Right lobe of liver (tissue), 4 donors: Measurements from ENCODE around the gene XPR1.

Experiments used
- POLR2A ChIP-seq: fragments of 450-650 bp; IDR thresholded peaks from one replicate; pipeline ENCODE4 v1.6.1; 2017; ENCODE audit warnings: antibody characterized with exemption, mild to moderate bottlenecking
- TF ChIP-seq, protein P1 (sequence below), 4 donors: fragments of 200-600 bp in 3 of 4; fragments of 450-650 bp in 1 of 4; IDR thresholded peaks; one replicate each; pipeline versions ENCODE4 v1.5.1 to v1.8.0; 2016 to 2022; ENCODE audit warnings: antibody characterized with exemption in 4 of 4, mild to moderate bottlenecking in 2 of 4
- donor health status: DM: no; HTN: no; CAD: no.
- donor health status: DM: no; HTN: no; CAD: no.
- donor health status: DM: no; HTN: yes; CAD: no.

DNA sequence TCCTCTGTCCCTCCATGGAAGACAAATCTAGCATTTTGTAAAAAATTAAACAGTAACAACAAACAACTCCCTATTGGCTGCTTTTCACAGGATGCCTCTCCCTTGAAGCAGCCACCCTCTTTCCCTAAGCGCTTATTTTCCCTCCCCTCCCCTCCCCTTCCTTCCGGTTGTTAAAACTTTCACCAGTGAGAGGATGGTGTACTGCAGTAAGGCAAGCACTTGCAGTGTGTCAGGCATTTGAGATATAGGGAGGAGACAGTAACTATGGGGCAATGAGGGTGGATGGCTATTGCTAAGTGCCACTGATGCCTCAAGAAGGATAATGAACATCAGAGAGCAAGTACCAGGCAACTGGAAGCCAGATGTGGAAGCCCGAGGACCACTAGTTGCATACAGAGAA lies 261.8 kb downstream of the XPR1 start:
- TF ChIP-seq, protein P1, sequence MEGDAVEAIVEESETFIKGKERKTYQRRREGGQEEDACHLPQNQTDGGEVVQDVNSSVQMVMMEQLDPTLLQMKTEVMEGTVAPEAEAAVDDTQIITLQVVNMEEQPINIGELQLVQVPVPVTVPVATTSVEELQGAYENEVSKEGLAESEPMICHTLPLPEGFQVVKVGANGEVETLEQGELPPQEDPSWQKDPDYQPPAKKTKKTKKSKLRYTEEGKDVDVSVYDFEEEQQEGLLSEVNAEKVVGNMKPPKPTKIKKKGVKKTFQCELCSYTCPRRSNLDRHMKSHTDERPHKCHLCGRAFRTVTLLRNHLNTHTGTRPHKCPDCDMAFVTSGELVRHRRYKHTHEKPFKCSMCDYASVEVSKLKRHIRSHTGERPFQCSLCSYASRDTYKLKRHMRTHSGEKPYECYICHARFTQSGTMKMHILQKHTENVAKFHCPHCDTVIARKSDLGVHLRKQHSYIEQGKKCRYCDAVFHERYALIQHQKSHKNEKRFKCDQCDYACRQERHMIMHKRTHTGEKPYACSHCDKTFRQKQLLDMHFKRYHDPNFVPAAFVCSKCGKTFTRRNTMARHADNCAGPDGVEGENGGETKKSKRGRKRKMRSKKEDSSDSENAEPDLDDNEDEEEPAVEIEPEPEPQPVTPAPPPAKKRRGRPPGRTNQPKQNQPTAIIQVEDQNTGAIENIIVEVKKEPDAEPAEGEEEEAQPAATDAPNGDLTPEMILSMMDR (IDR thresholded peaks at IDR 0.05) = no peak
- no peak for TF ChIP-seq POLR2A
